Stimulated activated CD8-positive, alpha-beta memory T cell treated with anti-CD3 and anti-CD28 coated beads, Interleukin-15, amount 100 ng/mL, for 1 hour (primary cell): ENCODE results near the gene PCDHGA1.
A peak's percentile ranks its signal among the peaks of the same experiment; 100 is the strongest.

Experiments
- DNase-seq: peaks from one replicate; pipeline ENCODE4 v3.0.0-alpha.2; 2020; ENCODE audit warnings: low read depth

PCDHGA1 gene

DNA sequence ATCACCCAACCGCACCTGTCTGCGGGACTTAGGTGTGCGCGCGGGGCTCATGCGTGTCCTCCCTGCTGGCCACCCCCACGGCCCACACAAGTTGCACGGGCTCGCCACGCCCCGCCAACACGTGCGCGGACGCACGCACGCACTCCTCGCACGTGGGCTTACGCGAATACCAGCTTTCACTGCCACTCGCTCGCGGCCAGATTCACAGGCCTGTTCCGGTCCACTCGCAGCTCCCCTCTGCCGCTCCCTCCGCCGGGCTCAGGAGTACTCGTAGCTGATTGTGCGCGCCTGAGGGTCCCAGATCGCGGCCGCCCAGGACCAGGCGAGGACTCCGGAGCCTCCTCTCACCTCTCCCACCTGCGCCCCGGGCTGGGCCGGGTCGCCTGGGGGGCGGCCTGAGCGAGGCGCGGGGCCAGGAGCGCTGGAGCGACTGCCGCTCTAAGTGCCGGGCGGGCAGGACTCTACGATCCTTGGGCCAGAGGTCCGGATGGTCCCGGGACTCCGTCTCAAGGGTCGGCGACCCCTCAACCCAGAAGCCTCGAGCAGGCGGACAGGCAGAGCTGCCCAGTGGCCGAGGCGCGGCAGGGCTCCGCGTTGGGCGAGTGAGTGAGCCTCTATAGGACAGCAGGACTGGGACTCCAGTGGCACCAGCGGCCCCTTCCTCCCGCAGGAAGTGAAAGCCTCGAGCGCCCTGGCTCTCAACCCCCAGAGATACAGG lies 162.0 kb downstream of the PCDHGA1 start:
- no peak for DNase-seq

- no peak for DNase-seq
These were observed 163.4 kb downstream of the PCDHGA1 start for GRCh38 chr5:141493500-141494422.

- no peak for DNase-seq
These were observed 164.6 kb downstream of the PCDHGA1 start for GRCh38 chr5:141494761-141495452.

DNA sequence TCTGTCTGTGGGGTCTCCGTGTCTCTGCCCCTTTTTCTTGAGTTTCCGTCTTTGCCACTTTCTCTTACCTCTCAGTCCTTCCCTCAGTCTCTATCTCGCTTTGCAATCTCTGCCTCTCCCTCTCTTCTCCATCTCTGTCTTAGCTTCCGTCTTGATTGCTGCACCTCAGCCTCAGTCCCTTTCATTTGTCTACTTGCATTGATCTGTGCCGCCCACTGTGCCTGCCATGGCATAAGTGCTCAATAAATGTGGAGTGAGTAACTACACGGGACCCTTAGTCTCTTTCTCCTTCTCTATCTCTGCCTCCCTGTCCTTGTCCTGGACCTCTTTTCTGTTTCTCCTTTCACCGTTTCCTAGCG lies 165.1 kb downstream of the PCDHGA1 start:
- DNase-seq: no peak

DNA sequence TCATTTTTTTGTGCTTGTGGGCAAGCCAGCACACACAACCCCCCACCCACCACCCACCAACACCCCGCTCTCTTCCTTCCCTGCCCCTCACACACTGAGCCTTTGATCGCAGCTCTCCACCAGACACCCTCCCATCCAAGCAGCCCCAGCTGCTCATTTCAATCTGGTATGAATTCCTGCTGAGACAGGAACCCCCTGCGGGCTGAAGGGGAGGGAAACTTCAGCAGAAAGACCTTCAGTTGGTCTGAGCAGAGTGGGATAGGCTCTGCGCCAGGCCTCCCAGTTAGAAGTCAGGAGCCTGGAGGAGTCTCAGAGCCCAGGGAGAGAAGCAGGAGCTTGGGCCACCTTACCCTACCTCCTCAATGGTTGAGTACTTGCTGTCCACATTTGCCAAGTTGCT lies 165.7 kb downstream of the PCDHGA1 start:
- no peak for DNase-seq

DNA sequence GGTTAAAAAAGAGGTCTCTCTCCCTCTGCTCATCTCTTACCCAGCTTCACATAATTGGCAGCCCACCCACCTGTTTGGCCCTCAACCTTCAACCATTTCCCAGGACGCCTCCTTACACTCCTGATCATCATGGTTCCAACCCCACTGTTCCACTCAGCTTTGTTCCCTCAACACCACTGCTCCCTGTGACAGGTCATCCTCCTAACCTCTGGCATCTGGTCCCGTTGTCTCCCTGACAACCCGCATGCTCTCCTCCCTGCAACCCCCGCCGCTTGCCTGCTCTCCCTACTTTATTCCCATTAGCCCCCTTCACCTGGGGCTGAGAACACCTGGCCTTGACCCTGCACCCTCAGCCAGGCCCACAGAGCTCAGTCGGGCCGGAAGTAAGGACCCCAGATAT lies 171.4 kb downstream of the PCDHGA1 start:
- DNase-seq: no peak

- DNase-seq: no peak
These were observed 173.4 kb downstream of the PCDHGA1 start for GRCh38 chr5:141503681-141504080.

DNA sequence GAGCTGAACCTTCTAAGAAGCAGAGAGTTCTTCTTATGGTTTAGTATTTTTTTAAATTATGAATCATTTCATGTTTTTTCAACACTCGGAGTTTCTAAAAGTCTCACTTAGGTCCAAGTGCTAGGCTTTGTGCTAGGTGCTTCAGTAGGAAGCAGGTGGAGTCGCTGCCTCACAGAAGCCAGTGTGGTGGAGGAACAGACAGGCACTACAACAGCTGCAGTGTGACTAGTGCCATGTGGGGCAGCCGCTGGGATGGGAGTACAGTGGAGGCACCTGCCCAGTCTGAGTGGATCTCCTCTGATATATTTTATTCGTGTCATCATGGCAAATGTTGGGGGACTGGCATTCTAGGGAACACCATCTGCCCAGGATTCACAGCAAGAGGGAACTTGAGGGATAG lies 173.9 kb downstream of the PCDHGA1 start:
- no peak for DNase-seq

DNA sequence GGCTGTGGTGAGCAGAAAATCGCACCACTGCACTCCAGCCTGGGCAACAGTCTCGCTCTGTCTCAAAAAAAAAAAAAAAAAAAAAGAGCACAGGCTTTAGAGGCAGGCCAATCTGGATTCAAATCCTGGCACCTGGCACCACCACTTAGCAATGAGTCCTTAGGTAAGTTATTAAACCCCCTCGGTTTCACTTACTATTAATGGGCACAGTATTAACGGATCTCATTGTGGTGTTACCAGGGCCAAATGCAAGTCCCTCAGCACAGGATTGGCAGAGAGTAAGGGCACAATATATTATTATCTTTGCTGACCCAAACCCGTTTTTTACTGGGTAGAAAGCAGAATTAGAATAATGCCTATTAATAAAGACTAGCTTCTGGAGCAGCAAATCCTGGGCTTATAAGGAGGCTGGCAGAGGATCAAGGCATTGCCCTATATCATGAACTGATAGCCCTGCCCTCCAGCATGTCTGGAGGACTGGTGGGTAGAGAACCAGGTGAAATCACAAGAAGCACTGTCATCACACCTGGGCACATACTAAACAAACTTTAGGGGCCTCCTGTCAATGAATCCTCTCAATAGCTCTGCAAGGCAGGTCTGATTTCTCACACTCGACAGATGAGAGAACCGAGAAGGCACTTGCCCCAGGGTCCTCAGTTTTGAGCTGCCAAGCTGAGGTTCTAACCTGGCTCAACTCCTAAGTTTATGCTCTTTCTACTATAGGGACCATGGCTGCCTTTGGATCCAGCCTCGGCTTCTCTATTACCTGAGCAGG lies 176.3 kb downstream of the PCDHGA1 start:
- DNase-seq: no peak

GRCh38 chr5:141507387-141508091 lies 177.2 kb downstream of the PCDHGA1 start:
- DNase-seq: no peak

DNA sequence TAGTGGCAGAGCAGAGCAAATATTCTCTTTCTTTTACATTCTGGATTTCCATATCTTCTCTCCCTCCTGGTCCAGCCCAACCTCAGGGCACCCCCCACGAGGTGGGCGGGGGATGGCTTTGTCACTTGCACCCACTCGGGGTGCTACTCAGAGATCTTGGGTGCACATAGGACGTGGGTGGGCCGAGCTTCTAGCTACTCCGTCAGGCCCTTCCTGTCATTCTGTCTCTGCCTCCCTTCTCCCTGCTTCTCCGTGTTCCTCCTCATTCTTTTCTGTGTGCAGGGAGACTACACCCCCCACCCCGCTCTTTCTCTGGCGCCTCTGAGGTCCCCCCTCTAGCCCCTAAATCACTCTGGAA lies 178.1 kb downstream of the PCDHGA1 start:
- no peak for DNase-seq

- DNase-seq: no peak
These were observed 178.7 kb downstream of the PCDHGA1 start for GRCh38 chr5:141508798-141509611.

DNA sequence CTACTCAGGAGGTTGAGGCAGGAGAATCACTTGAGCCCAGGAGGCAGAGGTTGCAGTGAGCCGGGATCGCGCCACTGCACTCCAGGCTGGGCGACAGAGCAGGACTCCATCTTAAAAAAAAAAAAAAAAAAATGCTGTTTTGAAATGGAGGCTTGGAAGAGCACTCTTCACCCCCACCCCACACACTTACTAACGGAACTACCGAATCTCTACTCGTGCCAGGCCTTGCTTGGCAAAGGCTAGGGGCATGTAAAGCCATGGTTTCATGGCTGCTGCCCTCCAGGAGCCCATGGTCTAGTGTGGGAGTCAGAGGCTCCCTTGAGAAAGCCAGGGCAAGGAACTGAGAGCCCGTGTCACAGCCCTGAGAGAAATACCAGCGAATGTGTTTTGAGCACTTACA lies 179.8 kb downstream of the PCDHGA1 start:
- DNase-seq: no peak

DNA sequence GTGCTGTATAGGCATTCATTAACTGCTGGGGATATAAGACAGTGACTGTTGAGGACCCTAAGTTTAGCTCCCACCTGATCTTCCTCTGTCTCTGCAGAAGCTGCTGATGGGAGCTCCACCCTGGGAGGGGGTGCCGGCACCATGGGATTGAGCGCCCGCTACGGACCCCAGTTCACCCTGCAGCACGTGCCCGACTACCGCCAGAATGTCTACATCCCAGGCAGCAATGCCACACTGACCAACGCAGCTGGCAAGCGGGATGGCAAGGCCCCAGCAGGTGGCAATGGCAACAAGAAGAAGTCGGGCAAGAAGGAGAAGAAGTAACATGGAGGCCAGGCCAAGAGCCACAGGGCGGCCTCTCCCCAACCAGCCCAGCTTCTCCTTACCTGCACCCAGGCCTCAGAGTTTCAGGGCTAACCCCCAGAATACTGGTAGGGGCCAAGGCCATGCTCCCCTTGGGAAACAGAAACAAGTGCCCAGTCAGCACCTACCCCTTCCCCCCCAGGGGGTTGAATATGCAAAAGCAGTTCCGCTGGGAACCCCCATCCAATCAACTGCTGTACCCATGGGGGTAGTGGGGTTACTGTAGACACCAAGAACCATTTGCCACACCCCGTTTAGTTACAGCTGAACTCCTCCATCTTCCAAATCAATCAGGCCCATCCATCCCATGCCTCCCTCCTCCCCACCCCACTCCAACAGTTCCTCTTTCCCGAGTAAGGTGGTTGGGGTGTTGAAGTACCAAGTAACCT lies 180.7 kb downstream of the PCDHGA1 start:
- no peak for DNase-seq

GRCh38 chr5:141511771-141512325 lies 181.5 kb downstream of the PCDHGA1 start:
- no peak for DNase-seq

DNA sequence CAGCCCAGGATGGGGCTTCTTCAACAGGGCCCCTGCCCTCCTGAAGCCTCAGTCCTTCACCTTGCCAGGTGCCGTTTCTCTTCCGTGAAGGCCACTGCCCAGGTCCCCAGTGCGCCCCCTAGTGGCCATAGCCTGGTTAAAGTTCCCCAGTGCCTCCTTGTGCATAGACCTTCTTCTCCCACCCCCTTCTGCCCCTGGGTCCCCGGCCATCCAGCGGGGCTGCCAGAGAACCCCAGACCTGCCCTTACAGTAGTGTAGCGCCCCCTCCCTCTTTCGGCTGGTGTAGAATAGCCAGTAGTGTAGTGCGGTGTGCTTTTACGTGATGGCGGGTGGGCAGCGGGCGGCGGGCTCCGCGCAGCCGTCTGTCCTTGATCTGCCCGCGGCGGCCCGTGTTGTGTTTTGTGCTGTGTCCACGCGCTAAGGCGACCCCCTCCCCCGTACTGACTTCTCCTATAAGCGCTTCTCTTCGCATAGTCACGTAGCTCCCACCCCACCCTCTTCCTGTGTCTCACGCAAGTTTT lies 182.1 kb downstream of the PCDHGA1 start:
- peak; percentile 78 for DNase-seq

DNA sequence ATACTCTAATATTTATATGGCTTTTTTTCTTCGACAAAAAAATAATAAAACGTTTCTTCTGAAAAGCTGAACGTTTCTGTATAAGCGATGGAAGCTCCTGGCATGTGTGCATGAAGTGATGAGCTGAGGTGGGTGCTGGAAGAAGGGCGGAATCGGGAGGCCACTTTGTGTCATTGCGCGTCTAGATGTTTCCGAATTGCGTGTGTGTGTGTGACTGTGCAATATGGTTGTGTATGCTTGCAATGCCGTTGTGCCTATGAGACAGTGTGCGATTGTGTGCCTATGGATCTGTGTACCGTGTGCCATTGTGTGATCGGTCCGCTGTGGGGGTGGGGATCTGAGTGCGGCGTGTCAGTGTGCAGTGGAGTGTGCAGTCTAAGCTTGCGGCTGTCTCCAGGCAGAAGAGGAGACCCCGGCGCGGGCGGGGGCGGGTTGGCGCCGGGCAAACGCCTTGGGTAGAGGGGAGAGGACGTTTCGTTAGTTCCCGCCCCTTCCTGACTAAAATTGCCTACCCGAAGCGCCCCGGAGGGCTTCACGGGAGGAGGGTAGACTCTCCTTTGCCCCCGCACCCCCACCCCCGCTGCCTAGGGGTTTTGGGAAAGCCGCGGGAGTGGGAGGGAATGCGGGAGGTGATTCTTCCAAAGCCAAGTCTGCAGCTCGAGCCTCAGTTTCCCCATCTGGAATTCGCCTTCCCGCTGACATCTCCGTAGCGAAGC lies 182.8 kb downstream of the PCDHGA1 start:
- DNase-seq: no peak

- DNase-seq: peak; percentile 24
These were observed 183.5 kb downstream of the PCDHGA1 start for GRCh38 chr5:141513627-141514329.
